22Rv1 (cell line): ENCODE measurements around the gene UNC79.

Experiments
- CTCF ChIP-seq: fragments of 450-650 bp; IDR thresholded peaks from 2 replicates; pipeline ENCODE4 v1.5.1; 2017; ENCODE audit warnings: mild to moderate bottlenecking
- ZFX ChIP-seq: fragments of 450-650 bp; IDR thresholded peaks from 2 replicates; pipeline ENCODE4 v1.6.1; 2017; ENCODE audit warnings: antibody characterized with exemption, borderline replicate concordance

- no peak for TF ChIP-seq CTCF
- no peak for TF ChIP-seq ZFX
Observed at GRCh38 chr14:93579178-93579577, 148.4 kb downstream of the UNC79 start.
